Osteocyte (in vitro differentiated cells): ENCODE results near the gene LRRC4B. TPM values are rescaled to one million over a fixed set of nuclear protein-coding genes. Genes with fewer than 3 reads are reported as not detected.

Source experiments
- DNase-seq: peaks from one replicate; pipeline ENCODE4 v3.0.0; 2021; ENCODE audit warnings: mixed read lengths; ENCODE audit not compliant: unreplicated experiment; ENCODE audit errors: extremely low spot score
- H3K27ac Mint-ChIP-seq: one replicate; pipeline ENCODE4 v1.8.0; 2021; ENCODE audit warnings: mild to moderate bottlenecking, mixed read lengths; ENCODE audit not compliant: unreplicated experiment
- H3K27me3 Mint-ChIP-seq: one replicate; pipeline ENCODE4 v1.8.0; 2021; ENCODE audit warnings: mixed read lengths; ENCODE audit not compliant: unreplicated experiment
- H3K36me3 Mint-ChIP-seq: one replicate; pipeline ENCODE4 v1.8.0; 2021; ENCODE audit warnings: mixed read lengths; ENCODE audit not compliant: unreplicated experiment
- H3K4me1 Mint-ChIP-seq: one replicate; pipeline ENCODE4 v1.8.0; 2021; ENCODE audit warnings: mixed read lengths; ENCODE audit not compliant: unreplicated experiment
- H3K4me3 Mint-ChIP-seq: one replicate; pipeline ENCODE4 v1.8.0; 2021; ENCODE audit warnings: mild to moderate bottlenecking, moderate library complexity, mixed read lengths; ENCODE audit not compliant: unreplicated experiment
- H3K9me3 Mint-ChIP-seq: one replicate; pipeline ENCODE4 v1.8.0; 2021; ENCODE audit warnings: mixed read lengths; ENCODE audit not compliant: unreplicated experiment
- CTCF ChIP-seq: fragments of 200-600 bp; sonication (generic); IDR thresholded peaks from 2 replicates; pipeline ENCODE4 v1.5.0; 2021; ENCODE audit warnings: antibody characterized with exemption, mild to moderate bottlenecking, moderate library complexity
- total RNA-seq: library from RNA; stranded (reverse); gene quantifications from 2 replicates; pipeline ENCODE4 v1.2.1, GENCODE V29; 2021

Gene LRRC4B
- total RNA-seq, 1 donor from 2014 or later = 0.11 TPM

- TF ChIP-seq CTCF = peak; percentile 17
- H3K27me3 Mint-ChIP-seq = peaks cover 11% of the 10 kb centered on the region
- no peaks in the 10 kb centered on the region for H3K9me3 Mint-ChIP-seq
- no peak for DNase-seq
- no peak overlapping the region for H3K27ac Mint-ChIP-seq
- no peaks in the 10 kb centered on the region for H3K4me1 Mint-ChIP-seq
- no peak overlapping the region for H3K4me3 Mint-ChIP-seq
- no peaks in the 10 kb centered on the region for H3K36me3 Mint-ChIP-seq
Observed at GRCh38 chr19:50500060-50500752, 68.0 kb downstream of the LRRC4B start.

GRCh38 chr19:50498219-50499056, 69.8 kb downstream of the LRRC4B start:
- H3K4me3 Mint-ChIP-seq = no peak overlapping the region
- H3K4me1 Mint-ChIP-seq = no peaks in the 10 kb centered on the region
- H3K9me3 Mint-ChIP-seq = no peaks in the 10 kb centered on the region
- H3K27me3 Mint-ChIP-seq = peaks cover 13% of the 10 kb centered on the region
- no peaks in the 10 kb centered on the region for H3K36me3 Mint-ChIP-seq
- no peak for TF ChIP-seq CTCF
- no peak for DNase-seq
- no peak overlapping the region for H3K27ac Mint-ChIP-seq

- no peaks in the 10 kb centered on the region for H3K4me1 Mint-ChIP-seq
- no peak overlapping the region for H3K4me3 Mint-ChIP-seq
- no peaks in the 10 kb centered on the region for H3K9me3 Mint-ChIP-seq
- TF ChIP-seq CTCF = no peak
- H3K27me3 Mint-ChIP-seq = peaks cover 16% of the 10 kb centered on the region
- DNase-seq = no peak
- no peak overlapping the region for H3K27ac Mint-ChIP-seq
- H3K36me3 Mint-ChIP-seq = no peaks in the 10 kb centered on the region
Observed at GRCh38 chr19:50497022-50497405, 71.2 kb downstream of the LRRC4B start.

GRCh38 chr19:50496189-50497021, 71.8 kb downstream of the LRRC4B start:
- no peak for DNase-seq
- no peak for TF ChIP-seq CTCF
- H3K27me3 Mint-ChIP-seq = peaks cover 22% of the 10 kb centered on the region
- no peak overlapping the region for H3K27ac Mint-ChIP-seq
- H3K9me3 Mint-ChIP-seq = no peaks in the 10 kb centered on the region
- no peak overlapping the region for H3K4me3 Mint-ChIP-seq
- peaks cover 5% of the 10 kb centered on the region for H3K4me1 Mint-ChIP-seq
- no peaks in the 10 kb centered on the region for H3K36me3 Mint-ChIP-seq
